Stimulated activated naive CD8-positive, alpha-beta T cell treated with anti-CD3 and anti-CD28 coated beads, Interleukin-15, Interleukin-2, amounts not matched to agents 100 U/mL and 50 U/mL, for 24 hours (primary cell): Measurements from ENCODE around the gene EPS8L1.

ENCODE experiments used
- ATAC-seq: fragments of 150-1000 bp; cut with Tn5 transposase; one replicate; pipeline ENCODE4 v1.10.0; 2021
- DNase-seq: peaks from one replicate; pipeline ENCODE4 v3.0.0; 2021

The EPS8L1 gene

DNA sequence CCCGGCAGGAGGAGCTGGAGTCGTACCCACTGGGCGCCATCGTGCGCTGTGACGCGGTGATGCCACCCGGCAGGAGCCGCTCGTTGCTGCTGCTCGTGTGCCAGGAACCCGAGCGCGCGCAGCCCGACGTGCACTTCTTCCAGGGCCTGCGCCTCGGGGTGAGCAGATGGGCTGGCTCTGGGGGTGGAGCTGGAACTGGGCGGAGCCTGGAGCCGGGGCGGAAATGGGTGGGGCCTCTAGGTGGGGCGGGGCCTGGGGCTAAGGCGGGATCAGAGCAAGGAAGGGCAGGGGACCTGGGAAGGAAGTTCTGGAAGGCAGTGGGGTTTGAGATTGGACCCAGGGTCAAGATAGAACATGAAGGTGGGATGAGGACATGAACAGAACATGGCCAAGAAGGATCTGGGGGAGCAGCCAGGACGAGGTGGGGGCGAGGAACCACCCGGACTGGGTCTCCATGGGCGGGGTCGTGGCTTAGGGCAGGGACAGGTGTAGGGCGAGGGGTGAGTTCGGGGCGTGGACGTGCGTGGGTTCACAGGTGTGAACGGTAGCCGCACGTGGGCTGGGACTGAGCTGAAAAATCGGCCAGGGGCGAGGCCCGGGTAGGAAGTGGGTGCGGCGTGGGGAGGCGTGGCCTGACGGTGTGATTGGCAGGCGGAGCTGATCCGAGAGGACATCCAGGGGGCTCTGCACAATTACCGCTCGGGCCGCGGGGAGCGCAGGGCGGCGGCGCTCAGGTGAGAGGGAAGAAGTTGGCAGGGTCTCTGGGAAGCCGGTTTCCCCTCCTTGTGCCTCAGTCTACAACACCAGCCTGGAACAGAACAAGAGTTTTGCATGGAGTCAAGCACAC lies 4.7 kb downstream of the EPS8L1 start:
- DNase-seq (peak; percentile 75), ATAC-seq (peak; percentile 68)

DNA sequence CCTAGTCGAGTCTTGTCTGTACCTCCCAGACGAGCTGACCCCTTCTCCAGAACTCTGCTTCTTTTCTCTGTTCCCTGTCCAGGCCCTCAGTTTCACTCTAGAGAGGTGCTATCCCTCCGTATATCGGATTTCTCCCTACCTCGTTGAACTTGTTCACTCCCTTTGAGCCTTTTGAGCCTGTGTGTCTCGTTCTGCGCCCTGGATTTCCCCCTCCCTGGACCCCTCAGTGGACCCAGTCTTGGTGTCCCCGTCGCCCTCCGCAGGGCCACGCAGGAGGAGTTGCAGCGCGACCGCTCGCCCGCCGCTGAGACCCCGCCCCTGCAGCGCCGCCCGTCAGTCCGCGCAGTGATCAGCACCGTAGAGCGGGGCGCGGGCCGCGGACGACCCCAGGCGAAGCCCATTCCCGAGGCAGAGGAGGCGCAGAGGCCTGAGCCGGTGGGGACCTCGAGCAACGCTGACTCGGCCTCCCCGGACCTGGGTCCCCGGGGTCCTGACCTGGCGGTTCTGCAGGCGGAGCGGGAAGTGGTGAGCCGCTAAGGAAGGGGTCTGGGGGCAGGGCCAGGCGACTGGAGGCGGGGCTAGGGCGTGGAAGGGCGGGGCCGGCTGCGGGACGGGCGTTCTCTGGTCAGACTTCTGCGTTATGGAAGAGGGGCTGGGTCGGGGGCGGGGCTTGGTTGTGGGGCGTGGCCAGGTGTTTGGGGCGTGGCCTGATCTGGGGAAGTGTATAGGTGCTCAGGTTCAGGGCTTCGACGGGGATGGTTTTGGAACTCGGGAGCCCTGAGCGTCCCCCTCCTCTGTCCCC lies 5.5 kb downstream of the EPS8L1 start:
- peak; percentile 91 for DNase-seq
- peak; percentile 75 for ATAC-seq

DNA sequence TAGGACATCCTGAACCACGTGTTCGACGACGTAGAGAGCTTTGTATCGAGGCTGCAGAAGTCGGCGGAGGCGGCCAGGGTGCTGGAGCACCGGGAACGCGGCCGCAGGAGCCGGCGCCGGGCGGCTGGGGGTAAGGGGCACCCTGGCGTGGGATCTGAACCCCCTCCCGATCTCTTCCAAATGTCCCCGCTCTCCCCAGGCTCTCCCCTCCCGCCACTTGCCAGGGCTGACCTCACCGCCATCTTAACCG lies 6.0 kb downstream of the EPS8L1 start:
- no peak for DNase-seq
- ATAC-seq = no peak

DNA sequence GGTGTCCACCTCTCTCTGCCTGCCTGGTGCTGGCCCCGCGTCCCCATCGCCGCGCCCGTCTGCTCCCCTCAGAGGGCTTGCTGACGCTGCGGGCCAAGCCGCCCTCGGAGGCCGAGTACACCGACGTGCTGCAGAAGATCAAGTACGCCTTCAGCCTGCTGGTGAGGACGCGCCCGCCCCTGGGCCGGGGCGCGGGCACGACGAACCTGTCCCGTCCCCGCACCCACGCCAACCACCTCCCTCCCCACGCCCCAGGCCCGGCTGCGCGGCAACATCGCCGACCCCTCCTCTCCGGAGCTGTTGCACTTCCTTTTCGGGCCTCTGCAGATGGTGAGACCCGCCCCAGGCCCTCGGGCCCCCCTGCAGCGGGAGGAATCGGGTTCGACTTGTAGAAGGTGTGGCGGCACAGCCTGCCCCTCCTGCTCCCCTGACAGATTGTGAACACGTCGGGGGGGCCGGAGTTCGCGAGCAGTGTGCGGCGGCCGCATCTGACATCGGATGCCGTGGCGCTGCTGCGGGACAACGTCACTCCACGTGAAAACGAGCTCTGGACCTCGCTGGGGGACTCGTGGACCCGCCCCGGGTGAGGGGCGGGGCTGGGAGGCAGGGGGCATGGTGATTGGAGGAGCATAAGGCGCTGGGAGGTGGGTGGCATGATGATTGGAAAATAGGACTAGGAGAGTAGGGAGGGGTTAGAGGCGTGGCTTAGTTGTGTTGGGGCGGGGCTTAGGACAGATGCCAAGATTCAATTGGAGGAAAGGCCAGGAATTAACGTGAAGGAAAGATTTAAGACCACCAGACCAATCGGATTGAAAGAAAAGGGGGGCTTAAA lies 6.6 kb downstream of the EPS8L1 start:
- DNase-seq (peak; percentile 61), ATAC-seq (no peak)

DNA sequence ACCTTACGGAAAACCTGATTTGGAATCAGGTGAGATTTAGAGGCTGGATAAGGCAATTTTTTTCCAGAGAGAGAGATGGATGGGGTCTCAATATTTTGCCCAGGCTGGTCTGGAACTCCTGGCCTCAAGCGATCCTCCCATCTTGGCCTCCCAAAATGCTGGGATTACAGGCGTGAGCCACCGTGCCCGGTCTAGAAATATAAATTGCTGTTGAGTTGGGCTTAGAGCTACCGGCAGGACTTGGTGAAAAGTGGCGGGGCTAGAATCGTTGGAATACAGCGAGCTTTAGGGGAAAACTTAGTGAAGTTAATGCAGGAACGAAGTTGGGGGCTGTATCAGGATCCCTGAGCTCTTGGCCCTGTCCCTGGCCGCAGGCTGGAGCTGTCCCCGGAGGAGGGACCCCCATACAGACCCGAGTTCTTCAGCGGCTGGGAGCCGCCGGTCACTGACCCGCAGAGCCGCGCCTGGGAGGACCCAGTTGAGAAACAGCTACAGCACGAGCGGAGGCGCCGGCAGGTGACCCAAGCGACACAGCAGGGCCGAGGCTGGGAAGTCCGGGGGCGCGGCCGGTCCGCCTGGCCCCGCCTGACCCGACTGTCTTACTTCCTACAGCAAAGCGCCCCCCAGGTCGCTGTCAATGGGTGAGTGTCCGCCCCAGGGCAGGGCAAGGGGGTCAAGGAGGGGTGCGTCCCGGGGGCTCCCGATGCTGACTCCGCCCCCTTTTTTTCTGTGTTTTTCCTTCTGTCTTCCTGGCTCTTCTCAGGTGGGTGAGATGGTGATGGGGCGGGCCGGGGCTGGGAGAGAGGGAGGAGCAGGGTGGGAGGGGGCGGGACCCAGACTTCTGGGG lies 7.6 kb downstream of the EPS8L1 start:
- ATAC-seq (no peak), DNase-seq (no peak)

DNA sequence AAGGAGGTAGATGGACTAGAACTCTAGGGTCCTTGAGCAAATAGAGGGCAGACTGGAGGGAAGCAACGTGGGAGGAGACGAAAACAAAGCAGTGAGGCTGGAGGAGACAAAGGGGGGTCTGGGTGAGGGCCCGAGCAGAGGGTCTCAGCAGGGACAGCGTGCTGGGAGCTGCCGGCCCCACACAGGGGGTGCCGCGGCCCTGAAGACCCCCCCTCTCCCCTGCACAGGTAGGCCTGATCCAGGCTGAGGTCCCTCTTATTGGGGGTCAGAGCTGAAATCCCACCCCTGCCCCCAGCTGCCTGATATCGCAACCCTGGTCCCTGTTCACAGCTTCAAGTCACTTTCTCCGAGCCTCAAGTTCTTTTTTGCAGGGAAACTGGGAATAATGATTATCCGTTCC lies 8.7 kb downstream of the EPS8L1 start:
- ATAC-seq (no peak), DNase-seq (no peak)

DNA sequence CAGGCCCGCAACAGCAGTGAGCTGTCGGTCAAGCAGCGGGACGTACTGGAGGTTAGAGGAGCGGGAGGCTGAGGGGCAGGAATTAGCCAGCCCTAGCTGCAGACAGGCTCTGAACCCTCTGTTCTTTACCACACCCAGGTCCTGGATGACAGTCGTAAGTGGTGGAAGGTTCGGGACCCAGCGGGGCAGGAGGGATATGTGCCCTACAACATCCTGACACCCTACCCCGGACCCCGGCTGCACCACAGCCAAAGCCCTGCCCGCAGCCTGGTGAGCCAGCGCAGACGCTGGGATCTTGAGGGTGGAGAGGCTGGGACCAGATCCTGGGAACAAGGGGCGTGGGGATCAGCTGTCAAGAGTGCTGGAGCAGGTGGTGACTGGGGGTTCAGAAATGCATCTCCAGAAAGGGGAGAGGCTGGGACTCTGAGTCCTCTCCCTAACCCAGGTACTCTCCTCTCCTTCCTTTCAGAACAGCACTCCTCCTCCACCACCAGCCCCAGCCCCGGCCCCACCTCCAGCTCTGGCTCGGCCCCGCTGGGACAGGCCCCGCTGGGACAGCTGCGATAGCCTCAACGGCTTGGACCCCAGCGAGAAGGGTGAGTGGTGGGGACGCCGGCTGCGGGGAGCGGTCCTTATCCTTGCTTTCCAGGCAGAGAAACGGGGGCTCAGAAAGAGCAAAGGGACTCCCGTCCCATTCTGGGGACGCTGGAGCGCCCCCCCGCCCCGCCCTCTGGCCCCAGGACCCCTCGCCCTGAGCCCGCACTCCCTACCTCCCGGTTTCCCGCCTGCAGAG lies 10.4 kb downstream of the EPS8L1 start:
- ATAC-seq = no peak

DNA sequence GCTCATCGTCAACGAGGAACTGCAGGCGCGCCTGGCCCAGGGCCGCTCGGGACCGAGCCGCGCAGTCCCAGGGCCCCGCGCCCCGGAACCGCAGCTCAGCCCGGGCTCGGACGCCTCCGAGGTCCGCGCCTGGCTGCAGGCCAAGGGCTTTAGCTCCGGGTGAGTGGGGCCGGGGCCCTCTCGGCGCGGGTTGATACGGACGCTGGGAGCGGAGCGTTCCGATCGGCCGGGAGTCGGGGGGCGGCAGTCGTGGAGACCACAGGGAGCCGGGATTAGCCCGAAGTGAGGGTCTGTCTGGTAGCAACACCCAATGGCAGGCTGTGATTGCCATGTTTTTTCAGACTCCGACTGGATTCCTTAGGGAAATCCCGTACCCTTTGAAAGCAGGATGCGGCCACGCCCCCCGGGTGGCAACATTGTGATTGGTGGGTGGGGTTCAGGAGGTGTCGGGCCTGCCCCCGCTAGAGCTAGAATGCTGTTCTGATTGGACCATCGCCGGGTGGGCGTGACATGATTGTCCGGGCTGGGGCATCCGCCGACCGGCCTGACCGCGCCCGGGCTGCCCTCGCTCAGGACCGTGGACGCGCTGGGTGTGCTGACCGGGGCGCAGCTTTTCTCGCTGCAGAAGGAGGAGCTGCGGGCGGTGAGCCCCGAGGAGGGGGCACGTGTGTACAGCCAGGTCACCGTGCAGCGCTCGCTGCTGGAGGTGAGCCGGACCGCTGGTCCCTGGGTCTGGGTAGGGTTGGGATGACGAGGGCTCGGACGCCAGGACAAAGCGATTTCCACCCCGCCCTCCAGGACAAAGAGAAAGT lies 11.3 kb downstream of the EPS8L1 start:
- ATAC-seq (peak; percentile 67), DNase-seq (peak; percentile 71)

More for the DNA sequence above, 10.4 kb downstream of the EPS8L1 start:
- no peak for DNase-seq

DNA sequence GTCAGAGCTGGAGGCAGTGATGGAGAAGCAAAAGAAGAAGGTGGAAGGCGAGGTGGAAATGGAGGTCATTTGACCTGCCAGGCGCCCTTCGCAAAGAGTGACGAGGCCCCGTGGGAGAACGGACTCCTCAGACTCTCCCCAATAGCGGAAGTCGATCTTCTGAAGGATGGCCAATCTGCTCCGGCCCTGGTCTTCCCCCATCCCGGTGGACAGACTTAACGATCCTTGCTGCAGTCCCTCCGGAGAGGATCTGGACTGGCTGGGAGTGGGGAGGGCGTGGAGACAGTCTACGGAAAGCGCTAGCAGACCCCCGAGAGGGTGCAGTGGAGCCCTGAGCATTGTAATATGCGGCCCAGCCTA lies 11.9 kb downstream of the EPS8L1 start:
- ATAC-seq (no peak), DNase-seq (no peak)

DNA sequence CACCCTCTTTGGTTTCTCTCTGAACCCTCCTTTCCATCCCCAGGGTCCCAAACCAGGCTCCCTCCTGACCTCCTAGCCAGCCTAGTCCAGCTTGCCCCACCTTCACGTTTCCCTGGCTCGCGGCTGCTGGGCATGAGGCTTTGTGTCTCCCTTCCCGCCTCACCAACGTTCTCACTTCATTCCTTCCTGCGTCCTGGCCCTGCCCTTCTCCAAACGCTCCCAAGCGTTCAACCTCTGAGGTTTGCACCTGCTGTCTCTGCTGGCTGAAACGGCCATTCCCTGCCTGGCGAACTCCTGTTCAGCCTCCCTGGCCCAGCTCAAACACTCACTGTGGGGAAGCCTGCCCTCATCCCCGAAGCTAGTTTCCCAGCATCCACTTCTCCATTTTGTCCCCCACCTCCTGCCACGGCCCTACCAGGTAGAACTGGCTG lies 12.4 kb downstream of the EPS8L1 start:
- DNase-seq (no peak), ATAC-seq (no peak)

DNA sequence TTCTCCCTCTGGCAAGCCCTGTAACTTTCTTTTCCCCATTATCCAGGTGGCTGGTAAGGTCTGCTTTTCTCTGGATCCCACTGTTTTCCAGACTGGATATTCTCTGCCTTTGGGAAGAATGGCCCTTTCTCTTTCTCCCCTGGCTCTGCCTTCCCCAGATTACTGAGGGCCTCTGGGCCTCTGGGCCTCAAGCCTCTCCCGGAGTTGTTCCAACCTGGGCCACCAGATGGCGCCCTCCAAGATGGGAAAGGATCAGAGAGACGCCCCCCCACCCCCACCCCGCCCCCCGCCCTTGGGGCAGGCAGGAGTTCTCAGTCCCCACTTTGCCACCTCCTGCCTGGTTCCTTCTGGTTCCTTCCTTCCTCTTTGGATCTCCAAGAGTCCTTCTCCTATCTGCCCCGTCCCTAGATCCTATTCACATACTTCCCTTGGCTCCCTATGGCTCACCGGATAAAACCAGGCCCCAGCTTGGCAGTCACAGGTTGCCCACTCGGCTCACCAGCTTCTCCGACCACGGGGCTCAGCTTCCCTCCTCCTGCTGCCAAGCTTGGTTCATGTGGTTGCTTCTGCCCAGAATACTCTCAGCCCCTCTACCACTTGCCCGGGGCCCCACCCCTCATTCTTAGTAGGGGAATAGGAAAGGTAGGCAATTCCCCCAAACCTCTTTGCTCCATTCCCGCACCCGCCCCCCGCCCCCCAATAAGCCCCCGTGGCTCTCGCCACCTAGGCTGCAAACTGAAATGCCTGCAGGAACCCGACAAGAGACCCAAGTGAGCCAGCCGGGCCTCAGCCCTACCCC lies 13.1 kb downstream of the EPS8L1 start:
- DNase-seq (peak; percentile 92), ATAC-seq (peak; percentile 45)

DNA sequence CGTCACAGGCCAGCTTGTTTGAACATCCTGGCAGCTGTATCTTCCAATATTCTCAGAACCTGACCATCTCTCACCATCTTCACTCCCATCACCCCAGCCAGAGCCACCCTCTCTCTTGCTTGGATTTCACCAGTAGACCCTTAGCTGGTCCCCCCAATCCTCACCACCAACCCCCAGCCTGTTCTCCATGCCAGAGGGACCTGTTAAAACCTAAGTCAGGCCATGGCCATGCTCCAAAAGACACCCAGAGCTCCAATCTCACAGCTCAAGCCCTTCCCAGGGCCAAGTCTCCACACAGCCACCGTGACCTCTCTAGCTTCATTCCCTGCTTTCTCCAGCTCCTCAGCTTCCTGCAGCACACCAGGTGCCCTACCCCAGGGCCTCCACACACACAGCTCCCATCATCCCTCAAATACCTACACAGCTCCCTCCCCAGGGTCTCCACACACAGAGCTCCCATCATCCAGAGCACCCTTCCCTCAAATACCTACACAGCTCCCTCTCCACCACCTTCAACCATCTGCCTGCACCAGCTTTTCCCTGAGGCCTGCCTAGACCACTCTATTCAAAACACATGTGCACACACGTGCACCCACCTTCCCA lies 13.8 kb downstream of the EPS8L1 start:
- ATAC-seq (no peak), DNase-seq (no peak)

DNA sequence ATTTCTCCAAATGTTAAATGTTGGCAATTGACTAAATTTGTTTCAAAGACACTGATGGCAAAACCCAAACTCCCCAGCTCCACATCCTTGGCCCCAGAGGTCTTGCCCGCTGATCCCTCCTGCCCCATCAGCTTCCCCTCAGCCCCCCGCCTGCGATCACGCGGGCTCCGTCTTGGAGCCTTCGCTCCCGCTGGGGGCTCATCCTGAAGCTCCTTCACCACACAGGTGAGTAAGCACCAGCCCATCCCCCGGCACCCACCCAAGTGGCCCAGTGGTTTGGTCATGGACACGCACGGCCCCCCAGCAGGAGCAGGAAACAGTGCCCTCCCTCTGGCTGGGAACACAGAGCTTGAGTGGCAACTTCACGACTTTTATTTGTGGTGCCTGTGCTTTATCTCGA lies 14.9 kb downstream of the EPS8L1 start:
- no peak for ATAC-seq
- DNase-seq = no peak

DNA sequence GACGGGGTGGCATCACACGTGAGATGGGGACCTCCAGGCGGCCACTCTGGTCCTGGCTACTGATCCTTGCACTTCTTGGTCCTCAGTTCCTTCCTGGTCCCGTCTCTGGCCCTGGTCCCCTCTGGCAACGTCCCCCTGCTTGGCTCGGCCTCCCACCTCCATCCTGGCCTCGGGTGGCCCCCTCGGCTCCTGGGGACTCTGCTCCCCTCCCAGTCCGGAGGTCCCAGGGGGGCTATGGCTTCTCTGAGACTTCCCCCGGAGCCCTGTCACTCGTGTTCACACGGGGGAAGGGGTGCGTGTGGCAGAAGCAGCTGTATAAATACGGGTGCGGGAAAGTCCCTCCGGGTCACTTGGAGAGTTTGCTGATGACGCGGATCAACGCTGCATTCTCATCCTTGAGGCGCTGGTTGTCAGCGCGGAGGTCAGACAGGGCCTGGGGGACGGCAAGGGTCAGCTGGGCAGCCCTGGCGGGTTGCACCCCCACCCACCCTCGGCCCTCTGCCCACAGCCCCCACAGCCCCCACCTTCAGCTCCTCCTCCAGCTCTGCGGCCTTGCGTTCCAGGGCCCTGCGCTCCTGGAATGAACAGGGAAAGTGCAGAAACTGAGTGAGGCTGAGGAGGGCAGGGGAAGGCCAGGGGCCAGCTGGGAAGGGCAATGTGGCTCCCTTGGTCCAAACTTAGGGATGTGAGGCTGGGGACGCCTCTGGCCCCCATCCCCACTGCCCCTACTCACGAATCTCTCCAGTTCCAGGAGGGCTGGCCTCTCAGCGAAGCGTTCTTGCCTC lies 15.6 kb downstream of the EPS8L1 start:
- ATAC-seq = no peak
- DNase-seq = no peak

DNA sequence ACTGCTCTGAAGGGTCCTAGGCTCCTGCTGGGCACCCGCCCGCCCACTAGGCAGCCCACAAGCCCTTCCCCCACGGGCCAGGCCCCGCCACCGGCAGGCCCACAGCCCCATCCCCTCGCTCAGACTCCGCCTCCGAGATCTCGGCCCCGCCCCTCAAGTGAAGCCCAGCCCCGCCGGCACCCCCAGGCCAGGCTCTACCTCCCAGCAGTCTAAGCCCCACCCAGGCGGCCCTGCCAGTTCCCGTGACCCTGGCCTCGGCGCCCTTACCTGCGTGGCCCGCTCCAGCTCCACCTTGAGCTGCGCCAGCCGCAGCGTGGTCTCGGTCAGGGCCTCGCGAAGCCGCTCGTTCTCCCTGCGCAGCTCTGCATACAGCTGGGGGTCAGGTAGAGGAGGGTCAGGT lies 16.3 kb downstream of the EPS8L1 start:
- ATAC-seq (no peak), DNase-seq (no peak)

DNA sequence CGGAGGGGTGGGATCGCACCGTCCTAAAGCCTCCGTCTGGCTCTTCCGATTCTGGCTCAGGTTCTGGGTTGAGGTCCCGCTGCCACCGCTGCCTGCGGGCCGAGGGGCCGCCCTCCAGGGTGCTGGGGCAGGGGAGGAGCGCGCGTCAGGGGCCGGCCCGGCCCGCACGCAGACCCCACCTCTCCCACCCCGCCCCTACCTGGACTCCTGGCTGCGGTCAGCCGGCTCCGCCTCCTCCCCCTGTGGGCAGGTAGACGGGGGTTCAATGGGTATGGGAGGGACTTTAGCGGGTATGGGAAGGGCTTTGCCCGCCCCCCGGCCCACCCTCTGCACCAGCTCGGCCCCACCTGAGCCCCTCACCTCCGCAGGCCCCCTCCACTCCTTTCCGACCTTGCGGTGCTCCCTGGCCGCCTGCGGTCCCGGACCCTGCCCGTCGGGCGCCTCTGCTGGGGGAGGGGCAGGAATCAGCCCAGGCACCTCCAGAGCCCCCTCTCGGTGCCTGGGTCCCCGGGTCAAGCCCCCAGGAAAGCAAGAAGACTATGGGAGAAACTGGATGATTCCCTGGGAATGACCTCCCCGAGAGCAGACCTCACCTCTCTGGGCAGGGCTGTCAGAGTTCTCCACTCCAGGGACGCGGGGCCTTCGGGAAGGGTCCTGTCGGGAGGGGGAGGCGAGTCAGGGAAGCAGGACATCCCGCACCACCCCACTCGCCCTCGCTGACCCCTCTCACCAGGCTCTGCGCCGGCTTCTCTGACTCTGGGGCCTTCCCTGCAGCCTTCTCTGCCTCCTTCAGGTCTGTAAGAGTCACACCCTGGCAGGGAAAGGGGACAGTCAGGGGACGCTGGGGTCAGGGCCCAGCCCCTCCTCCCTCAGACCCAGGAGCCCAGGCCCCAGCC lies 17.0 kb downstream of the EPS8L1 start:
- no peak for ATAC-seq
- DNase-seq = no peak
